ES-I3 (cell line): Measurements from ENCODE around the gene OR5AN1.

Experiments used
- H3K36me3 ChIP-seq: 2 replicates; pipeline ENCODE4 v1.6.1; 2013; ENCODE audit warnings: mild to moderate bottlenecking, low read length, control low read depth, moderate library complexity; ENCODE audit not compliant: insufficient read depth
- H3K4me1 ChIP-seq: 2 replicates; pipeline ENCODE4 v1.6.1; 2013; ENCODE audit warnings: mild to moderate bottlenecking, control low read depth, low read length; ENCODE audit not compliant: insufficient read depth
- H3K9ac ChIP-seq: 2 replicates; pipeline ENCODE4 v1.6.1; 2013; ENCODE audit warnings: low read depth, mild to moderate bottlenecking, low read length, moderate library complexity
- H3K9me3 ChIP-seq: 2 replicates; pipeline ENCODE4 v1.6.1; 2013; ENCODE audit warnings: mild to moderate bottlenecking, low read length, moderate library complexity; ENCODE audit not compliant: control insufficient read depth, insufficient read depth

The OR5AN1 gene

GRCh38 chr11:59400461-59401261 is 42.0 kb downstream of the OR5AN1 start:
- peaks cover 5% of the 10 kb centered on the region; the same call in 1 of the 2 replicates for H3K9me3 ChIP-seq

GRCh38 chr11:59401262-59401552 is 42.5 kb downstream of the OR5AN1 start:
- H3K9ac ChIP-seq: no peak overlapping the region
- H3K36me3 ChIP-seq: no peaks in the 10 kb centered on the region
- H3K4me1 ChIP-seq: no peaks in the 10 kb centered on the region
- peaks cover 5% of the 10 kb centered on the region; the same call in 1 of the 2 replicates for H3K9me3 ChIP-seq

More at GRCh38 chr11:59400461-59401261, 42.0 kb downstream of the OR5AN1 start:
- Histone ChIP-seq H3K9ac (no peak overlapping the region), H3K4me1 (no peaks in the 10 kb centered on the region), H3K36me3 (no peaks in the 10 kb centered on the region)

GRCh38 chr11:59403546-59403945 is 44.9 kb downstream of the OR5AN1 start:
- Histone ChIP-seq H3K9ac (no peak overlapping the region), H3K4me1 (no peaks in the 10 kb centered on the region), H3K36me3 (no peaks in the 10 kb centered on the region), H3K9me3 (peaks cover 7% of the 10 kb centered on the region; the same call in 1 of the 2 replicates)

GRCh38 chr11:59413646-59414045 is 55.0 kb downstream of the OR5AN1 start:
- Histone ChIP-seq H3K4me1 (no peaks in the 10 kb centered on the region), H3K9ac (no peak overlapping the region), H3K9me3 (peaks cover 7% of the 10 kb centered on the region; the same call in 1 of the 2 replicates), H3K36me3 (no peaks in the 10 kb centered on the region)

GRCh38 chr11:59415111-59415510 is 56.4 kb downstream of the OR5AN1 start:
- no peaks in the 10 kb centered on the region for H3K4me1 ChIP-seq
- no peaks in the 10 kb centered on the region for H3K36me3 ChIP-seq
- no peak overlapping the region for H3K9ac ChIP-seq
- H3K9me3 ChIP-seq: peaks cover 4% of the 10 kb centered on the region; the same call in 1 of the 2 replicates

- Histone ChIP-seq H3K4me1 (no peaks in the 10 kb centered on the region), H3K9ac (no peak overlapping the region), H3K36me3 (no peaks in the 10 kb centered on the region), H3K9me3 (no peaks in the 10 kb centered on the region; the same call in 1 of the 2 replicates)
Observed at GRCh38 chr11:59416613-59417012, 57.9 kb downstream of the OR5AN1 start.

- Histone ChIP-seq H3K9ac (no peak overlapping the region), H3K4me1 (no peaks in the 10 kb centered on the region), H3K36me3 (no peaks in the 10 kb centered on the region), H3K9me3 (no peaks in the 10 kb centered on the region; the same call in 1 of the 2 replicates)
Observed at GRCh38 chr11:59417023-59417422, 58.3 kb downstream of the OR5AN1 start.

GRCh38 chr11:59418156-59418555 is 59.5 kb downstream of the OR5AN1 start:
- Histone ChIP-seq H3K4me1 (no peaks in the 10 kb centered on the region), H3K9me3 (no peaks in the 10 kb centered on the region), H3K36me3 (no peaks in the 10 kb centered on the region), H3K9ac (no peak overlapping the region)
